Measurements from ENCODE around the gene NDUFB2.

NDUFB2 gene

GRCh38 chr7:140714331-140715040, 18.0 kb downstream of the NDUFB2 start:
- ChIA-PET CTCF (no interaction called here), POLR2A (ENCODE audit: low non-redundant PET) (no interaction called here)
- no peak for TF ChIP-seq CTCF (conservative IDR thresholded peaks at IDR 0.05; ENCODE audit: low read depth)
- H3K27ac ChIP-seq, result no peak overlapping the region
- DNase-seq (ENCODE audit: low spot score), result no peak

GRCh38 chr7:140719721-140720120, 23.2 kb downstream of the NDUFB2 start:
- DNase-seq (ENCODE audit: low spot score), result no peak
- H3K27ac ChIP-seq, result no peak overlapping the region
- POLR2A ChIA-PET (ENCODE audit: low non-redundant PET), result no interaction called here
- CTCF ChIA-PET, result interaction anchor here (0.6 kb wide), 1 partner anchor 403 kb away, joined by 3 read pairs; no protein-coding TSS in a partner anchor
- no peak for TF ChIP-seq CTCF (conservative IDR thresholded peaks at IDR 0.05; ENCODE audit: low read depth)

GRCh38 chr7:140722254-140722653, 25.7 kb downstream of the NDUFB2 start:
- POLR2A ChIA-PET (ENCODE audit: low non-redundant PET), result no interaction called here
- TF ChIP-seq CTCF (conservative IDR thresholded peaks at IDR 0.05; ENCODE audit: low read depth), result no peak
- no peak overlapping the region for H3K27ac ChIP-seq
- no peak for DNase-seq (ENCODE audit: low spot score)
- CTCF ChIA-PET, result no interaction called here

GRCh38 chr7:140723006-140723405, 26.5 kb downstream of the NDUFB2 start:
- ChIA-PET CTCF (interaction anchor here (0.6 to 0.7 kb wide), 2 partner anchors 10 to 576 kb away, joined by 3 read pairs; no protein-coding TSS in a partner anchor), POLR2A (ENCODE audit: low non-redundant PET) (no interaction called here)
- no peak for TF ChIP-seq CTCF (conservative IDR thresholded peaks at IDR 0.05; ENCODE audit: low read depth)
- DNase-seq (ENCODE audit: low spot score), result no peak
- H3K27ac ChIP-seq, result no peak overlapping the region

- no peak for TF ChIP-seq CTCF (conservative IDR thresholded peaks at IDR 0.05; ENCODE audit: low read depth)
- CTCF ChIA-PET, result interaction anchor here (0.6 to 0.7 kb wide), 2 partner anchors 575 to 1064 kb away, joined by 3 to 4 read pairs; no protein-coding TSS in a partner anchor
- no peak overlapping the region for H3K27ac ChIP-seq
- POLR2A ChIA-PET (ENCODE audit: low non-redundant PET), result no interaction called here
- DNase-seq (ENCODE audit: low spot score), result no peak
These were observed 27.1 kb downstream of the NDUFB2 start for GRCh38 chr7:140723574-140723973.

- no peak for TF ChIP-seq CTCF (conservative IDR thresholded peaks at IDR 0.05; ENCODE audit: low read depth)
- POLR2A ChIA-PET (ENCODE audit: low non-redundant PET), result no interaction called here
- DNase-seq (ENCODE audit: low spot score), result no peak
- H3K27ac ChIP-seq, result no peak overlapping the region
- CTCF ChIA-PET, result no interaction called here
These were observed 28.2 kb downstream of the NDUFB2 start for GRCh38 chr7:140724706-140725105.

All from RWPE1 (cell line).